Stimulated activated CD8-positive, alpha-beta memory T cell treated with anti-CD3 and anti-CD28 coated beads, Interleukin-7, amount 100 ng/mL, for 24 hours (primary cell): ENCODE data around the gene WDR12.
A peak's percentile ranks its signal among the peaks of the same experiment; 100 is the strongest.
"Not testable (repeated sequence)": the region's sequence is repeated elsewhere in the genome, so short reads cannot be mapped to it uniquely, and the experiment has no call there.

Experiments used
- DNase-seq: peaks from one replicate; pipeline ENCODE4 v3.0.0-alpha.2; 2020; ENCODE audit warnings: low read depth

The WDR12 gene

DNA sequence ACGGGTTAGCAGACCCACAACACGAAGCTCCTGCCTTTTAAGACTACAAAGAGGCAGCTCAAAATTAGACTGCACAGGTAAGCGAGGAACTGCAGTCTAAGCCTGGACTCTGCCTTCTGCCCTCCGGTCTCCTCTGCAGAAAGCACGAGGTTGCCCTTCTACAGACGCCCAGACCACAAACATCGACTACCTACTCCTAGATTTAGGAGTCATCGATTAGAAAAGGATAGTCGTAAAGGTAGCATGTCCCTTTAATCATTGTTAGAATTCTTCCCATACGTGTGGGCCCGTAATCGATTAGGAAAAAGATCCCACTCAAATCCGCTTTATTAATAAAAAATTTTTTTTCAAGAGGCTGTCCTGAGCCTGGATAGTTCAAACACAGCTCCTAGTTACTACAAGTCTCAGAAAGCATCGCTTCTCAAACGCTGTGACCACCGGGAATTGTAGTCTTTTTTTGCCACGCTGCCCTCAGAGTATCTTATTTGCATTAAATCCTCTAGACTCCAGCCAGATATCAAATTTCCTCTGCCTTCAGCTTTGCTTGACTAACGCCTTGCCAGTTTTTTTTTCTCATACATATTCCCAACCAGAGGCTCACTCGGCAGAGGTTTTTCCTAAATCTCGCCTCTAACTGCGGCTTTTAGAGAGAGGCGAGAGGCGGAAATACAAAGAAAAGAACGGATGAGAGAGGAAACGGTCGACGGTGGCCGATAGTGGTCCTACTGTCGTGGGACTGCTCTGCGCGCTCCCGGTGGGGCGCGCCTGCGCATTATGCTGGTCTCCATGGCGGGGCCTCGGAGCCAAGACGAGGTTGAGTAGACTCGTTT is at the start of gene WDR12, which contains the start of gene CARF:
TSS of gene WDR12 (minus strand) at position 162 of the 830 bp plus-strand sequence. CDS start 197 bp downstream, outside the sequence.
TSS of gene CARF (plus strand) at position 764 of the 830 bp plus-strand sequence. CDS start 29,628 bp downstream, outside the sequence.
- peak; percentile 75 for DNase-seq

DNA sequence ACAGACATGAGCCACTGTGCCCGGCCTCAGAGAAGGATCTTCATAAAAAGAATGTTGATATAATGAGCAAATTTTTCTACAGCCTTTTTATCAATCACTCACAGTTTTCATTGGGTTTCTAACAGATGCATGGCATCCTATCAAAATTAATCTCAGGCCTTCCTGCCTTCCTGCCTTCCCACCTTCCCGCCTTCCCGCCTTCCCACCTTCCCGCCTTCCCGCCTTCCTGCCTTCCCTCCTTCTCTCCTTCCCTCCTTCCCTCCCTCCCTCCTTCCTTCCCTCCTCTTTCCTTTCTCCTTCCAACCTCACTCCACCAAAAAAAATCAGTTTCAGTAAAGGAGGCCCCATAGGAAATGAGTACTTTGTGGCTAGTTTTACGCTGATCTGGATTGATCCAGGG is 49.1 kb upstream of the WDR12 start:
- DNase-seq, result no peak

DNA sequence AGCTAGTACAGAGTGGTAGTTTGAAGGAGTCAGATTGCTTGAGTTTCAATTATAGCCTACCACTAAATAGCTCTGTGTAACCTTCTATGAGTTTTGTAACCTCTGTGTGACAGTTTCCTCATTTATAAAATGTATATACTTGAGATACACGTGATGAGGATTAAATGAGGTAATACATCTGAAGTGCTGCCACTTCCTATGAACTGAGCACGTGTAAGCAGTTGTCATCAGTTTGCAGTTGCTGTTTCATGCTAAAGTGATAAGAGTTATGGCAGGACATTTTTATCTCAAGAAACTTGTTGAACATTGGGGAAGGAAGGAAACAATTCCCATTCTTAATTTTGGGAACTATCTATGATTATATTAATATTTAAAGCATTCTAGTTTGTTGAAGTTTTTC is 39.1 kb upstream of the WDR12 start:
- no peak for DNase-seq

DNA sequence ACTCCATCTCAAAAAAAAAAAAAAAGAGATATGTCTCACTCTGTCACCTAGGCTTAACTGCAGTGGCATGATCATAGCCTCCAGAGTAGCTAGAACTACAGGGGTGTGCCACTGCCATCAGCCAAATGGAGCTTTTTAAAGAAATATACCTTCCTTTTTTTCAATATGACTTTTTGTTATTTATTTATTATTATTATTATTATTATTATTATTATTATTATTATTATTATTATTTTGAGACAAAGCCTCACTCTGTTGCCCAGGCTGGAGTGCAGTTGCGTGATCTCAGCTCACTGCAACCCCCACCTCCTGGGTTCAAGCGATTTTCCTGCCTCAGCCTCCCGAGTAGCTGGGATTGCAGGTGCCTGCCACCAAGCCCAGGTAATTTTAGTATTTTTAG is 37.9 kb upstream of the WDR12 start:
- DNase-seq, result not testable (repeated sequence)

DNA sequence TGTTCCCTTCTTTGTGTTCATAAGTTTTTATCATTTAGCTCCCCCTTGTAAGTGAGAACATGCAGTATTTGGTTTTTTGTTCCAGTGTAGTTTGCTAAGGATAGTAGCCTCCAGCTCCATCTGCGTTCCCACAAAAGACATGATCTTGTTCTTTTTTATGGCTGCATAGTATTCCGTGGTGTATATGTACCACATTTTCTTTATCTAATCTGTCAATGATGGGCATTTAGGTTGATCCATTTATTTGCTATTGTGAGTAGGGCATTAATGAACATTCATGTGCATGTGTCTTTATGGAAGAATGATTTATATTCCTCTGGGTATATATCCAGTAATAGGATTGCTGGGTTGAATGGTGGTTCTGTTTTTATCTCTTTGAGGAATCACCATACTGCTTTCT is 34.0 kb upstream of the WDR12 start:
- no peak for DNase-seq

DNA sequence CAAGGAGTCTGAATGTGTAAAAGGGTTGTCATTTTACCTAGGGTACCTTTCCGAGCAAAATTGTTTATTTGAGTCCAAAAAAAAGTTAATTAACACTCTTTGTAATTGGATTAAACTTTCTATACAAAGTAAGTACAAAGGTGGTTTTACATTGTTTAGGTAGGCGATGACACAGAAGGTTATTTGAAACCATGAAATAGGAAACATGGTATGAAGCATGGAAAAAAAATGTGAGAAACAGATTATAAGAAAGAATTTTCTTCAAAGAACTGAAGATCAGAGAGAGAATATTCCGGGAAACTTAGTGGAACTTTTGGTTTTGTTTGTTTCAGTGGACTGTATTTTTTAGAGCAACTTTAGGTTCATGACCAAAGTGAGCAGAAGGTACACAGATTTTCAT is 33.3 kb upstream of the WDR12 start:
- no peak for DNase-seq

DNA sequence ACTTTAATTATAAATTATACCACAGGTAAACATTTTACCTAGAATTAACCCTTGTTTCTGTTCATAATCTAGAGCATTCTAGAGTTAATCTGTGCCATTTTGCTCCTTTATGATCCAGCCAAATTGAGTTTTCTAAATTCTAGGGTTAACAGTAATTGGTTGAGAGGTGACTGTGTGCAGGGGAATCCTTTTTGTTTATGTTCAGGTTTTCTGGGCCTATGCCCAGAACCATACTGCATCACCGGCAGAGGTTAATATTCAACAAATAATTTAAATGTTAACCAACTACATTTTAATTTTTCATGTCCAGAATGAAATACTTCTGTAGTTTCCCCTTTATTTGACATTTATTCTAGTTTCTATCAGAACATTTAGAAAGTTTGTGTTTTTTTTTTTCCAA is 32.9 kb upstream of the WDR12 start:
- DNase-seq, result no peak

DNA sequence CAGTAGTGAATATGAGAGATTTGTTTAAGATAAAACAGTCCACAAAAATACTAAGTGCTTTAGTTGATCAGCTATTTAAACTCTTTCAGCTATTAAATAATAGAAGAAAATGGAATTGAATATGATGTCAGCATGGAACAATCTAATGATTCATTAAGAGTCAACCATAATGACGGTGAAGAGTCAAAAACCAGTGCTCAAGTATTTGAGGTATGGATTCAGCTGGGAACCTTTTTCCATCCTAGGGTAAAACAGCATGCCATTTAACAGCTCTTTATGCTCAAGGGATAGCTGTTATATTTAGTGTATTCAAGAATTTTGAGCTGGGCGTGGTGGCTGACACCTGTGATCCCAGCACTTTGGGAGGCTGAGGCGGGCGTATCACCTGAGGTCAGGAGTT is 30.3 kb upstream of the WDR12 start:
- no peak for DNase-seq

DNA sequence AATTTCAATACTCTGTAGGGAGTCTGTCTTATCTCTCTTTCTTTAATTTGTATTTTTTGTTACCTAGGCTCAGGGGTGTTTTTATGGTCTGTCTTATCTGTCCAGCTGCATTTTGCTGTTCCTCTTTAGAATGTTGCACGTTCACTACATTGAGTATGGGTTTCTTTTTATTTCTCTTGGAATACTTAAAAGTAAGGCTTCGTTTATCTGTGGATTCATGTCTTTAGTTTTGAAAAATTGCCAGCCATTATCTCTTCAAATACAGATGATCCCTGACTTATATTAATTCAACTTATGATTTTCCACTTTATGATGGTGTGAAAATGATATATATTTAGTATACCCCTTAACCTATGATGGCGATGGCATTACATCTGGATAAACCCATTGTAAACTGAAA is 27.5 kb upstream of the WDR12 start:
- DNase-seq, result no peak

DNA sequence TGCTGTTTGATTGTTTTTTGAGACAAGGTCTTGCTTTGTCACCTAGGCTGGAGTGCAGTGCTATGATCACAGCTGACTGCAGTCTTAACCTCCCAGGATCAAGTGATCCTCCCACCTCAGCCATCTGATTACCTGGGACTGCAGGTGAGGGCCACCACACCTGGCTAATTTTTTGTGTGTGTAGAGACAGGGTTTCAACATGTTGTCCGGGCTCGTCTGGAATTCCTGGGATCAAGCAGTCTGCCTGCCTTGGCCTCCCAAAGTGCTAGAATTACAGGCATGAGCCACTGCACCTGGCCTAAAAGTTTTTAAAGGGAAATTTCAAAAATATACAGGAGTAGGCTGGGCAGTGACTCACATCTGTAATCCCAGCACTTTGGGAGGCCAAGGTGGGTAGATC is 23.0 kb upstream of the WDR12 start:
- no peak for DNase-seq

DNA sequence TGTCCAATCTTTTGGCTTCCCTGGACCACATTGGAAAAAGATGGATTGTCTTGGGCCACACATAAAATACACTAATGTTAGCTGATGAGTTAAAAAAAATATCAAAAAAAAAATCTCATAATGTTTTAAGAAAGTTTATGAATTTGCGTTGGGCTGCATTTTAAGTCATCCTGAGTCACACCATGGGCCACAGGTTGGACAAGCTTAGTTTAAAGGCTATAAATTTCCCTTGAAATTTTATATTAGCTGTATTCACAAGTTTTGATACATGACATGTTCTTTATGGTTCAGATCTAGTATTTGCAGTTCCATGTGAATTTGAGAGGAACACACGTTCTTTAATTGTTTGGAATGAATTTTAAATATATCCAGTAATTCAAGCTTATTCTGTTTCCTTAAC is 22.5 kb upstream of the WDR12 start:
- DNase-seq, result no peak

DNA sequence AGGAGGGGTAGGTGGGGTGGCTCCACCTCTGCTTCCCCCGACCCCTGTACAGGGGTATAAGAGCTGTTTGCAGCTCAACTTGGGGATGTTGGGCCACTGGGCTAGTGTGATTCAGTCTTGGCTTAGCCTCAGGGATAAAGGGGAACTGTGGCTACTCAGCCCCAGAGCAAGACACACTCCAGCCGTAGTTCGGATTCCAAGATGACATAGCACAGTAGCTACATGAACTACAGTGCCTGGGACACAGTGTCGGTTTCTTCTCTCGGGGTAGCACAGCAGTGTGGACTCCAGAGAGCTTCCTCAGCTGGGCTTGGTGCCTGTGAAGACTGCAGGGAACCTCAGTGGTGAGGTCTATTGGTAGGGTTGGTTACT is 21.7 kb upstream of the WDR12 start:
- no peak for DNase-seq

DNA sequence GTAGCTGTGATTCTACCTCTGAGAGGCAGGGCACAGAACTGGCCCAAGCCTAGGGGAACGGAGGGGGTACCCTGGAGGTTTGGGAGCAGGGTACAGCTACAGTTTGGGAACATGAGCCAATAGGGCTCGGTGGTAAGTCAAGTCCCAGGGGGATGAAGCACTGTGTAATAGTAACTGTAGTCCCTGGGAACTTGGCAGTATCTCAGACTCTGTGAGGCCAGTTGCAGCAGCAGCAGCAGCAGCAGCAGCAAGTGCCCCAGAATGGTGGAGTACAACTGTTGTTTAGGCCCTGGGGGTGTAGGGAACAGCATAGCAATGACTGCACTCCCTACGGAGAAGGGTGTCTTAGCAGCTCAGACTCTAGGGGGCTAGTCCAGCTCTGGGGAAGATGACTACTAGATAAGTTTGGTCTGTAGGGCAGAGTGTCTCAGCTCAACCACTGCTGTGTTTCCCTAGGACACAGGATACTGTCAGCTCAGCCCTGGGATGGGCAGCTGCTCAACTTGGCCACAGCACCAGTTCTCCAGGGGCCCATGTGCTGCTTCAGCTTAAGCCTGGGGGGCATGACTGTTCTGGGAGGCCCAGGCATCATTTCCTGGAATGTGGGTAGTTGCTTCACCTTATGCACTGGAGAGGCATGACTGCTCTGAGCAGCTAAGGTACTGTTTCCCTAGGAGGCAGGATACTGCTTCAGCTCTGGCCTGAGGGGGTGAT is 21.1 kb upstream of the WDR12 start:
- DNase-seq, result no peak

DNA sequence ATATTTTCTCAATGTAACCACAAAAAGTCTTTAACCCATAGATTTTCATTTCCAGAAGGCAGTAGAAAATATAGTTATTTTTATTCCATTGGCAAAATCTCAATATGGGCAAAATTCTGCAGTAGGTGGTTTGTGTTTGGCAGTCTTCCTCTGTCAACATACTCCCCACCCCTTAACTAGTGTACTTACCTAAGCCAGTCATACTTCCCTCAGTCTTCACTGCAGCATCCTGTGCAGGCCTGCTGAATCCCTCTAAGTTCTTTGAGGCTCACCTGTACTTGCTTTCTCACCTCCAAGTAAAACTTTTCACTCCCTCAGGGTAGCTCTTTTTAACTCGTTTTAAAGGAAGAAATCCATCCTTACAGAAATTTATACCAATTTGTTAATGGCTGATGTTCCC is 7.4 kb upstream of the WDR12 start:
- no peak for DNase-seq

DNA sequence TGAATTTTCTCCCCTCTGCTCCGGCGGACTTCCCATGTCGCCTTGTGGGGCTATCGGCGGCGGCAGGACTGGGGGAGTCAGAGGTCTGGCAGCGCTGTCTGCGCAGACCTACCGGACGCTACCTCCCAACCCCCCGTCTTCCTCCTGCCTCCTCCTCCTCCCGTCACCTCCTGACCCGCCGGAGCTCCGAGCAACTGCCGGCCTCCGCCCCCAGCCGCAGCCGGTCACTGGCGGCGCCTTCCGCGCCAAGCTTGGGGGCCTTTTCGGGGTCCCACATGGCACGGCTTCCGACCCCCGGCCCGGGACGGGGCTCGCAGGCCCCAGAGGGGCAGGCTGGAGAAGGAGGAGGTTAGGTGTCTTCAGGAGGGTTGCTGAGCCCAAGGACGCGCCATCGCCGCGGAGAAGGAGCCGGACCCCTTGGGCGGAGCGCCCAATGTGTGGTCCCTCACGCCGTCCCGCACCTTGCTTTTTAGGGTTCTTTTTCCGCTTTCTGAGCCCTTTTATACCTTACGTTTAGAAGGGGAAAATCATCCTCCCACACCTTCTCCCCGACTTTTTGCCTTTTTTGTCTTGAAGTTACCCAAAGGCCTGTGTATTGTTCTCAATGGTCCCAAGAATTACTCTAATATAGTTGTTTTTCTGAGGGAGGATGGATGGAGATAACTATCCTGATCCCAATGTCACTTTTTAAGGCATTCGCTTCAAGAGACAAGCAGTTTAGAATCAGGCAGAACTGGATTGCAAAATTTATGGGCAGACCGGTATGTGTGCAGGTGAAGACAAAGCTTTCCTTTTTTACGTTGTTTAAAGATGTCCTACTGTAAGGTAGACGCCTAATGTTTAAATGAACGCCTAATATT is 1.1 kb upstream of the WDR12 start:
- not testable (repeated sequence) for DNase-seq

DNA sequence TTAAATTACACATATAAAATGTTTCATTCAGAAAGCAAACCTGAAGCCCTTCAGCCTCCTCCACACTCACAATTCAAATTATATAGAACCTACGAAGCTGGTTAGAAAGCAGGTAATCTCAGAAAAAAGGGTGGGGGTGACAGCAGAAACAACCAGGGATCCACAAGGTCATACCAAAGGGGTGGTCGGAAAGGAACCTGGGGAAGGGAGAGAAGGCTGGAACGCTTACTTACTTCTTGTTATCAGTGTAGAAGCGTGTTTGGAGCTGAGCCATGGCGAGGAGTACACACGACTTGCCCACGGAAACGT is 316 bp downstream of the WDR12 start:
- DNase-seq, result no peak

DNA sequence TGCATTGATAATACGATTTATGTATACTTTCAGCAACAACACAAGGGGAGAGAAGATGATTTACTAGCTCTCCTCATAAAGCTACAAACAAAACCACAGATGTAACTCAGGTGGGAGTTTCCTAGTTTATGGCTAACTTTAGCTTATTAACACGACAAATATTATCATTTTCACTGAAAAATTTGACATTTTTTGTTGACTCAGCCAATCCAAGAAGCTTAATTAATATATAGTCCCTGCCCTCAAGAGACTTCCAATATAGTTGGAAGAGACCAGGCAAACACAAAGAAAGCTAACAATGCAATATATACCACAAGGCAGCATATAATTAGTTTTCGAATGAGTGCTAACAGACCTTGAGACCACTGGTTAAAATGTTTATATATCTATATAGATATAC is 775 bp downstream of the WDR12 start:
- DNase-seq, result no peak

DNA sequence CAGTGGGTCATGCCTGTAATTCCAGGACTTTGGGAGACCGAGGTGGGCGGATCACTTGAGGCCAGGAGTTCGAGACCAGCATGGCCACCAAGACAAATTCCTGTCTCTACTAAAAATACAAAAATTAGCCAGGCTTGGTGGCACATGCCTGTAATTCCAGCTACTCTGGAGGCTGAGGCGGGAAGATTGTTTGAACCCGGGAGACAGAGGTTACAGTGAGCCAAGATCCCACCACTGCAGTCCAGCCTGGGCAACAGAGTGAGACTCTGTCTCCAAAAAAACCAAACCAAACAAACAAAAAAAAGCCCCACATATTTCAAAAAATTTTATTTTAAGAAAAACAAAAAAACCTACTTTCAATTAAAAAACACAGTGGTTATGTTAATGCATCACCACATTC is 1.2 kb downstream of the WDR12 start:
- DNase-seq, result not testable (repeated sequence)

DNA sequence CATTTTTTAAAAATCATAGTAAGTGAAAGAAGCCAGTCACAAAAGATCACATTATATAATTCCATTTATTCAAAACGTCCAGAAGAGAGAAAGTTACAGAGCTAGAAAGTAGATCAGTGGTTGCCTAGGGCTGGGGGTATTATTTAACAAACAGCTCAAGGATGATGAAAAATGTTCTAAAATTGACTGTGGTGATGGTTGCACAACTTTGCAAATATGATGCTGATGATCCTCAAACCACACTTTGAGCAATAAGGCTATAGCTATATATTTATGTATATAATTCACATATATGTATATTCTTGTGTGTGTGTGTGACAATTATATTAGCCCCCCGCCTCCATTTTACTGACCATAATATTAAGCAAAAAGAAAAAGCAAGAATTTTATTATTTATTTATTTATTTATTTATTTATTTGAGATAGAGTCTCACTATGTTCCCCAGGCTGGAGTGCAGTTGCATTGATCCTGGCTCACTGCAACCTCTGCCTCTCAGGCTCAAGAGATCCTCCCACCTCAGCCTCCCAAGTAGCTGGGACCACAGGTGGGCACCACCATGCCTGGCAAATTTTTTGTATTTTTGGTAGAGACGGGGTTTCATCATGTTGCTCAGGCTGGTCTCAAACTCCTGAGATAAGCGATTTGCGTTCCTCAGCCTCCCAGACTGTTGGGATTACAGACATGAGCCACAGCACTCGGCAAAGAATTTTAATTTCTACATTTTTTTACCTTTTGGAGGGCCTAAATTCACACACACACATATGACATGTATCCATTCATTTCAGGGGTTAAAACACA is 1.9 kb downstream of the WDR12 start:
- DNase-seq, result no peak

DNA sequence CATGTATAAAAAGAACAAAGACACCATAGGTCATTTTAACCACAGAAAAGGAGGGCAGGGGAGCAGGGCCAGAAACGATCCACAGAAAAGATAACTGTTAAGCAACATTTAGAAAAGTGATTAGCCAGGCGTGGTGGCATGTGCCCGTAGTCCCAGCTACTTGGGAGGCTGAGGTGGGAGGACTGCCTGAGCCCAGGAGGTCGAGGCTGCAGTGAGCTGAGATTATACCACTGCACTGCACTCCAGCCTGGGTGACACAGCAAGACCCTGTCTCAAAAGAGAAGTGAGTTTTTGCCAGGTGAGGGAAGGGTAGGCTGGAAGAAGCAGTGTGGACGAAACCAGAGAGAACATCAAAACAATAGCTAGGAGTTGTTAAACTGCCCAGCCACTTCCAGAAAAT is 3.3 kb downstream of the WDR12 start:
- no peak for DNase-seq

DNA sequence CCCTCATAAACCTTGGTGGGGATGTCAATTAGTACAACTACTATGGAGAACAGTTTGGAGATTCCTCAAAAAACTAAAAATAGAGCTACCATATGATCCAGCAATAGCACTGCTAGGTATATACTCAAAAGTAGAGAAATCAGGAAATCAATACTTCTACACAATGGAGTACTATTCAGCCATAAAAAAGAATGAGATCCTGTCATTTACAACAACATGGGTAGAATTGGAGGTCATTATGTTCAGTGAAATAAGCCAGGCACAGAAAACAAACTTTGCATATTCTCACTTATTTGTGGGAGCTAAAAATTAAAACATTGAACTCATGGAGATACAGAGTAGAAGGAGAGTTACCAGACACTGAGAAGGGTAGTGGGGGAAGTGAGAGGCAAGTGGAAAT is 6.0 kb downstream of the WDR12 start:
- DNase-seq, result not testable (repeated sequence)

DNA sequence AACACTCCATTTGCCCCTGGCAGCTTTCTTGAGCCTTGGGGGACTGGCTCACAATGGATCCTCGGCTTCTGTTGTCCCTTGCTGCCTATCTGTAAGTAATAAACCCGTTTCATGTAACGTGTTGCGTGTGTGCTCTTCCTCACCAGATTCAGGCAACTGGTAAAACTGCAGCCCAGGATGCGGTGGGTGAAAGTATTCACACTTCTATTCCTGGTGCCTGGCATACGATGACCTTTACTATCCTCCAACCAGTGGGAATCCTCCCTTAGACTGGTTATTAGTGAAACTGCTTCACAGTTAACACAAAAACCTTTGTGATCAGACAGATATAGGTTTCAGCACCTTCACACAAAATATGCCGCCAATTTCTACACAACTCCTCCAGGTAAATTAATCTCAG is 26.3 kb downstream of the WDR12 start:
- no peak for DNase-seq
